Stimulated activated CD8-positive, alpha-beta memory T cell treated with anti-CD3 and anti-CD28 coated beads, Interleukin-7, amount 100 ng/mL, for 4 hours (primary cell): Measurements from ENCODE around the gene IGFBP7.
"Not testable (repeated sequence)": the region's sequence is repeated elsewhere in the genome, so short reads cannot be mapped to it uniquely, and the experiment has no call there.

Experiments used
- DNase-seq, 2 donors: peaks; one replicate each; pipeline ENCODE4 v3.0.0-alpha.2; 2020; ENCODE audit warnings: low read depth in 2 of 2

Gene IGFBP7

DNA sequence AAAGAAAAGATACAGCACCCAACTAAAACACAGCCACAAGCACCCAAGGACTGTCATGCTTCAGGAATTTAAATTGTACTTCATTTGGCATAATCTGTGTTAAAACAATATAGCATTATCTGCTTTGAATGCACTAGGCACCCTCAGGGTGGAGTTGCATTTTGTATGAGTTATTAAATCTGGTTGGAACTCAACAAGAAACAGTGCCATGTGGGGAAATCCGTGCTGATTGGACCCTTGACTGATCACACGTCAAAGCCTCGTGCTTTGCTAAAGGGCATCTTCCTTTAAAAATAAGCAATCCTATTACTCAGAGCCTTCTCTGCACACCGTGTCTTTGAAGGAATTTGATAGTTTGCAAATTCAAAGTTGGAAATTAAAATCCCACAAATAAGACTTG is 35.4 kb downstream of the IGFBP7 start:
- DNase-seq: no peak

GRCh38 chr4:57073559-57073958 is 36.6 kb downstream of the IGFBP7 start:
- DNase-seq: no peak

- DNase-seq: no peak
These were observed 38.9 kb downstream of the IGFBP7 start for GRCh38 chr4:57071326-57071725.

DNA sequence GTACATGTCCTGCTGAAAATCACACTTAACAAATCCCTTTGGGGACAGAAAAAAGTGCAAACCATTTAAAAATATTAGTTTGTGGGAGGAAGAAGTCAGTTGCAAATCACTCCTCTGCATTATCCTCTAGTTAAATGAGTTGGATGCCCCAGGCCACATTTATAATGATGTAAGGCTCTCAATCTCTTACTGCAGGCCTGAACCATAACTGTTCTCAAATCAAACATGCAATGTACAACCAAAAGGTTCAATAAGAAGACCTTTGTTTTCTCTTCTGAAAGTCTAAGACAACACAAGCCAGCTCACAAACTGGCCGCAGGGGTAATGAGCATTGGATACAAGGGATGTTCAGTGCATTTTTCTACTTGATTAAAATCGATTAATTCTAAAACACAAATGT is 39.7 kb downstream of the IGFBP7 start:
- DNase-seq: no peak

- DNase-seq: no peak
These were observed 41.8 kb downstream of the IGFBP7 start for GRCh38 chr4:57068237-57068981.

GRCh38 chr4:57065730-57066482 is 44.3 kb downstream of the IGFBP7 start:
- DNase-seq: no peak

- DNase-seq: no peak
These were observed 45.1 kb downstream of the IGFBP7 start for GRCh38 chr4:57064811-57065711.

DNA sequence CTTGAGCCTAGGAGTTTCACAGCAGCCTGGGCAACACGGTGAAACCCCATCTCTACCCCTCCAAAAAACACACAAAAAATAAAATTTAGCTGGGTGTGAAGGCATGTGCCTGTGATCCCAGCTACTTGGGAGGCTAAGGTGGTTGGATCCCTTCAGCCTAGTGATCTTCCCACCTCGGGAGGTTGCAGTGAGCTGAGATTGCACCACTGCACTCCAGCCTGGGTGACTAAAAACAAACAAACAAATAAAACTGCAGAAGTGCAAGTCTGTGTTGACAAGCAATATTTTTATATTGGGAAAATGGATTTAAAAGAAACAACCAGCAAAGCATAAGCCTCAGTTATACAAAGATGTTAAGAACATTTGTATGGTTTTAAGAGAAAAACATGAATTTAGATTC is 46.1 kb downstream of the IGFBP7 start:
- DNase-seq: no peak

DNA sequence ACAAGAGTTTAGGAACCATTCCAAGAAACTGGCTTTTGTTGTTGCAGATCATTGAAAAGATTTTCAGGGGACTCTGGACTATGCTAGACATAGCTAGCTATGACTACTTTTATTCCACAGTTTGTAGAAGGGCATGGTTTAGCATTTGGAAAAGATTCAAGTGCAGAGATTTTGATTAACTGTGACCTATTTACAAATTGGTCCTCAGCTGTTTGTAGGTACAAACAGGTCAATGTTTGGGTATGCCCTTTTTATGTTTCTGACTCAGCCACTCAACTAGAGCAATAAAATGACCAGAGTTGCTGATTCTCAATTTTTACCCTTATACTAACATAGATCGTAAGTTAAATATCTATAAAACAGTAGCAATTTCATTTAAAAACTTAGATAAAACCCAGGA is 46.7 kb downstream of the IGFBP7 start:
- DNase-seq: no peak

GRCh38 chr4:57061395-57061794 is 48.8 kb downstream of the IGFBP7 start:
- DNase-seq: no peak

DNA sequence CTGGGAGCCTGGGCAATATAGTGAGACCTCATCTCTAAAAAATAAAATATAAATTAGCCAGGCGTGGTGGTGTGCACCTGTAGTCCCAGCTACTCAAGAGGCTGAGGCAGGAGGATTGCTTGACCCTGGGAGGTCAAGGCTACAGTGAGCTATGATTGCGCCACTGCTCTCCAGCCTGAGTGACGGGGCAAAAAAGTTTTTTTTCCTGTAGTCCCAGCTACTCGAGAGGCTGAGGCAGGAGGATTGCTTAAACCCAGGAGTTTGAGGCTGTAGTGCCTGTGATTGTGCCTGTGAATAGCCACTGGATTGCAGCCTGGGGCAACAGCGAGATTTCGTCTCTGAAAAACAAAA is 49.5 kb downstream of the IGFBP7 start:
- not testable (repeated sequence) for DNase-seq

- no peak for DNase-seq
These were observed 50.1 kb downstream of the IGFBP7 start for GRCh38 chr4:57059890-57060716.

DNA sequence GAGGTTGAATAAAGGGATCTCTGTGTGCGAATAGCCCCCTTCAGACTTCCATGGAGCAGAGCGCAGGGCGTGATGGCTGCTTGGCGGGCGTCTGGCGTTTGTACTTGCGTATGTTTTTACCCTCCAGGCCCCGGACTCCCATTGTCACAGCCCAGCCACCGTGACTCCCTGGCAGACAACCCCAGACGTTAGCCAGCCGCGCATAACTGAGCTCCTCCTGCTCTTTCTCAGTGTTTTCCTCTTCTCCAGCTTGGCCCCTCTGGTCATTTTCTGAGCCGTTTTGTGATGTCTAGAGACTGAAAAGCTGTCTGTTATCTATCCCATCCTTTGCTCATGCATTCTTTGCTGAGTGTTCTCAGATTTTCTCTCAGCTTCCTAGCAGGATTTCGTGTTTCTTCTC is 54.3 kb downstream of the IGFBP7 start:
- no peak for DNase-seq

DNA sequence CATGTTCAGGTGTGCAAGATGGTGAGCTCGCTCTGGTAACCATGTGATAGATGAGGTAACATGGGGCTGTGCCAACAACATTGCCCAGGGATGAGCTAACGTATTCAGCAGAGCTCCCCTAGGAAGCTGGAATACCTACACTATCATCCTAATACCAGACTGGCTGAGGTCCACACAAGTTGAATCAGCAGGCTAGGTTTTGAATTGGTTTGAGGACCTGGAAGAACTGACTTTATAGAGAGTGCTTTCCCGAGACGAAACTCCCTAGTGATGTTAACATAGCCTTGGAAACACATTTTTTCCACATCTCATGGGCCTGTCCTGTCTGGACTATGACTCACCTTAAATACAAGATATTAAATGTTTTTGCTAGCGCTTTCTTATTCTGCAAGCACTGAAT is 56.7 kb downstream of the IGFBP7 start:
- no peak for DNase-seq

GRCh38 chr4:57051524-57051923 is 58.7 kb downstream of the IGFBP7 start:
- DNase-seq: no peak

- no peak for DNase-seq
These were observed 59.1 kb downstream of the IGFBP7 start for GRCh38 chr4:57051095-57051494.

- no peak for DNase-seq
These were observed 61.4 kb downstream of the IGFBP7 start for GRCh38 chr4:57048590-57049304.

DNA sequence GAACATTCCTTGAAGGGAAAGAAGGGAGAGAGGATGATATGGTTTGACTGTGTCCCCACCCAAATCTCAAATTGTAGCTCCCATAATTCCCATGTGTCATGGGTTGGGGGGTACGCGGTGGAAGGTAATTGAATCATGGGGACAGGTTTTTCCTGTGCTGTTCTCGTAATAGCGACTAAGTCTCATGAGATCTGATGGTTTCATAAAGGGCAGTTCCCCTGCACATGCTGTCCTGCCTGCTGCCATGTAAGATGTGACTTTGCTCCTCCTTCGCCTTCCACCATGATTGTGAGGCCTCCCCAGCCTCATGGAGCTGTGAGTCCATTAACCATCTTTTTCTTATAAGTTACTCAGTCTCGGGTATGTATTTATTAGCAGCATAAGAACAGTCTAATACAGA is 63.1 kb downstream of the IGFBP7 start:
- not testable (repeated sequence) for DNase-seq

DNA sequence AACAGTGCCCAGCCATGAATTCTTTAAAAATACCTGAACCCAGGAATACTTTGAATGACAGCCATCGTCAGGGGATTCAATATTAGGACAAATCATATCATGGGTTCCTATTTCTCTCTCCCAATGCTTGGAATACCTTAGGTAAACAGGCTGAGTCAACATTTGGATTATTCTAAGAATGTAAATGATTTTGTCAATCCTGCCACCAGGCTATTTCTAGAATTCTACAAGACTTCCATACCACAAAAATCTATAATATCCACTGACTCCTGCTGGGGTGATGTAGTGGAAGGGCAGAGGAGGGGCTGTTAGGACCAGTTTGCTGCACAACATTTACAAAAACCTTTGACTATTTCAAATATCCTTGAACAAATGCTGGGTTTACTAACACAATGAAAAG is 65.2 kb downstream of the IGFBP7 start:
- no peak for DNase-seq

DNA sequence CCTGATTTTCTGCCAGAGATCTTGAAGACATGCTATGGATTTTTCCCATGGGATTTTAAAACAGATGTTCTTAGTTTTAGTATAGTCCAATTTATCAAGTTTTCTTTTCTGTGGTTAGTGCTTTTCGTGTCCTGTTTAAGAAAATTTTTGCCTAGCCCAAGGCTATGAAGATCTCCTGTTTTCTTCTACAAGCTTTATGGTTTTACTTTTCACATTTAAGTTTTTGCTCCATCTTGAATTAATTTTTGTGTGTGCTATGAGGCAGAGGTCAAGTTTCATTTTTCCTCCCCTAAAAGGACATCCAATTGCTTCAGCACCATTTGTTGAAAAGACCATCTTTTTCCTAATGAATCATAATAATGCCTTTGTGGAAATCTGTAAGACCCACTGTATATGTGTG is 65.9 kb downstream of the IGFBP7 start:
- no peak for DNase-seq
